Stimulated activated CD4-positive, alpha-beta T cell treated with anti-CD3 and anti-CD28 coated beads, Interleukin-4, amount 100 ng/mL, for 48 hours (primary cell): ENCODE results near the gene LHFPL4.
"Not testable (repeated sequence)": the region's sequence is repeated elsewhere in the genome, so short reads cannot be mapped to it uniquely, and the experiment has no call there.

Experiments used
- DNase-seq, 2 donors: peaks; one replicate each; pipeline ENCODE4 v3.0.0-alpha.2; 2020; ENCODE audit warnings: low read depth in 2 of 2

LHFPL4 gene

DNA sequence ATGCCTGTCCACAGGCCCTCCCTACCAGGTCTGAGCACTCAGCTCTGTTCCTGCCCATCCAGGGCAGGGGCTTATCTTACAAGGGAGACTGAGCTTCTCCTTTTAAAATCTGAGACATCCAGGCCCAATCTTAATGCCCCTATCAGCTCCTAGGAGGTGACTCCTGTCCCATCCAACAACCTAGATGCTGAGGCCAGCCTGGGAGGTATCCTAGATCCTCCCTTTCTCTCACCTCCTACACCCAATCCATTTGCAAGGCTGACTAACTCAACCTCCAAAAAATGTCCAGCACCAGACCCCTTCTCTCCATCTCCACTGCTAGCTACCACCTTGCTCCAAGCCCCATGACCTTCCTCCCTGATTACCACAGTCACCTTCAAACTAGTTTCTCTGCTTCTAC lies 17.4 kb downstream of the LHFPL4 start:
- no peak for DNase-seq

DNA sequence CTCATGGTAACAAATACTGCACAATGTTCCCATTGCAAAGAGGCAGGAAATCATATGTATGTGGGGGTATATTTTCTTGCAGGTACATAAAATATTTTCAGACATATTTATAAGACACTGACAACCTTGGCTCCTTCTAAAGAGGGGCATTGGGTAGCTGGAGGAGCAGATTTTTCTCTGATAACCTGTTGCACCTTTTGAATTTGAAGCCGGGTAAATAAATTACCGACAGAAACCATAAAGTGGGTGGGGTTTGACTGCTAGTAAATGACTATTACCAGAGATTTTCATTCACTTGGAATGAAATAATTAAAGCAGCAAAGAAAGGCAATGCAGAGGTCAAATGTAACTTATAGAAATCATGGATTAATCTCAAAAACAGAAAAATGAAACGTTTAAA lies 19.2 kb downstream of the LHFPL4 start:
- no peak for DNase-seq

- DNase-seq = no peak
Measured at GRCh38 chr3:9525078-9525477, 28.5 kb downstream of the LHFPL4 start.

GRCh38 chr3:9514956-9515355 lies 38.7 kb downstream of the LHFPL4 start:
- no peak for DNase-seq

DNA sequence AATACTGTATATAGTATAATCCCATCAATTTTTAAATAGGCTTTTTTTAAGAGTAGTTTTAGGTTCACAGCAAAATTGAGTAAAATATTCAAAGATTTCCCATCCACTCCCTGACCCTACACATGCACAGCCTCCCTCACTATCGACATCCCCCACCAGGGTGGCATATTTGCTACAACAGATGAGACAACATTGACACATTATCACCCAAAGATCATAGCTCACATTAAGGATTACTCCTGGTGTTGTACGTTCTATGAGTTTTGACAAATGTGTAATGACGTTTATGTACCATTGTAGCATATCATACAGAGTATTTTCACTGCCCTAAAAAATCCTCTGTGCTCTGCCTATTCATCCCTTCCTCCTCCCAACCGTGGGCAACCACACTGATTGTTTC lies 39.3 kb downstream of the LHFPL4 start:
- DNase-seq = no peak

DNA sequence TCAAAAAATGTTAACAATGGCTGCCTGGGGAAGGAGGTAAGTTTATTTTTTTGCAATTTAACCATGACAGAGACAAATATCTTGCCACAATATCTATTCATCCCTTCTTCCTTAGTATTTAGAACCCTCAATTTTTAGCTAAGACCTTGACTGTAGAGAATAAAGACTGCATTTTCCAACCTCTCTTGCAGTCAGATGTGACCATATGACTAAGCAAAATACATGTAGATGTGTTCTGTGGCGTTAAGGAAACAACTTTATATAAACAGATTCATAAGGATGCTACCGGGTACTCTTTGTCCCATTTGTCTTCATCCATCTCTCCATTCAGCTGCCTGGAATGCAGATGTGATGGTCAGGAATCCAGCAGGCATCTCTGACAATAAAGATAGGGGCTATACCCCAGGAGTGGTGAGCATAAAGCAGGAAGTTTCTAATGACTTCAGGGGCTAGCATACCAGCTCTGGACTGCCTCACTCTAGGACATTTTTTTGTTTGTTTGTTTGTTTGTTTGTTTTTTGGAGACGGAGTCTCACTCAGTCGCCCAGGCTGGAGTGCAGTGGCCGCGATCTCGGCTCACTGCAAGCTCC lies 41.1 kb downstream of the LHFPL4 start:
- no peak for DNase-seq

DNA sequence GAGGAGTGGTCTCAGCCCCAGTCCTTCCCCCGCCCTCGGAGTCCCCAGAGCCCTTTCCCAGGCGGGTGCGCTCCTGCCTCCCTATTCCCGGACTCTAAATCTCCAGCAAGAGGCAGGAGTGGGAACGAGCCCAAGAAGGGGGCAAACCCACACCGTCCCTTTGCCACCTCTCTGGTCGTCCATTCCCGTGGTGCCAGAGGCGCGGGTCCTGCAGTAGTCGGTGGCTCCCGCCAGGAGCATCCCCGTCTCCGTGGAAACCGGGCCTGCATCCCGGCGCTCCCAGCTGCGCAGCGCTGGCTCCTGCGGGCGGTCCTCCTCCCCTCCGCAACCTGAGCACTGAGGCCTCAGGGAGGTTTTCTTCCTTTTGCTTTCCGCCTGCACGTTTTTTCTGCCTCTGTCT lies 44.8 kb downstream of the LHFPL4 start:
- no peak for DNase-seq

DNA sequence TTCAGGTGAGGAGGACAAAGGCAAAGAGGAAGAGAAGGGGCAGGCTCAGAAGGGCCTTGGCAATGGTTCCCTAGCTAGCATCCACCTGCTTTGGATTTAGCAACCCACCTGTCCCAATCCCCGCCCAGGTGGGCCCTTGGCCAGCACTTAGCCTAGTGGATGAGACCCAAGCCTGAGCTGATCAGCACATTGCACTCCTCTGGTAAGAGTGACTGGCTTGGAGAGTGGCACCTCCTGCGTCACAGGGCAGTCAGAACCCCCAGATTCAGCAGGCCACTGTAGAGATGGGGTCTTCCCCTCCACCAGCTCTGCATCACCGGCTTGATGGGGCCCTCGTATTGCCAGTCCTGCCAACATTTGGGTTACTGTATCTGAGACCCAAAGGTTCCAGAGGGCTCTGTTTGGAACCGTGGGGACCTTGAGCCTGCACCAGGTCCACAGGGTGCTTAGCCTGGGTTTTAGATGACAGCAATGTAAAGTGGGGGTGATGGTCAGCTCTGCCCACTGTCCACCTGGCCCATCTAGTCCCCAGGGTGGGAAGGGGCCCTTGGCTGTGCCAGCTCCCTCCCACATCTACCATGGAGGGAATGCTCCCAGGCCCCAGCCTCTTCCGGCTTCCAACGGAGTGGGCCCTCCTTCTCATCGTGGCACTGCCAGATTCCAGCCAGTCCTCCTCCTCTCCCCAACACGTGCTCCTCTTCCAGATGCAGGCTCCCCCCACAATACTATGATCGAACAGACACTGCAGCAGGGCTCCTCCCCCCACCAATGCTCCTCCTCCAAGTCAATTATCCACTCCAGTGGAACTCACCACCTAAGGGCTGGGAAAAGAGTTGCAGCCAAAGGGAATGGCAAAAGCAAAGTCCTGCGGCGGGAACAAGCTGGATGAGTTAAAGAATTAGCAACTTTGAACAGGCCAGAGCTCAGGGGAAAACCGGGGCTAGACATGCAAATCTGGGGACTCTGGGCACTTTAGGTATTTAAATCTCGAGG lies 45.7 kb downstream of the LHFPL4 start:
- DNase-seq = no peak

- peak; percentile 44 to 77 for DNase-seq
Measured at GRCh38 chr3:9503283-9503682, 50.3 kb downstream of the LHFPL4 start.

DNA sequence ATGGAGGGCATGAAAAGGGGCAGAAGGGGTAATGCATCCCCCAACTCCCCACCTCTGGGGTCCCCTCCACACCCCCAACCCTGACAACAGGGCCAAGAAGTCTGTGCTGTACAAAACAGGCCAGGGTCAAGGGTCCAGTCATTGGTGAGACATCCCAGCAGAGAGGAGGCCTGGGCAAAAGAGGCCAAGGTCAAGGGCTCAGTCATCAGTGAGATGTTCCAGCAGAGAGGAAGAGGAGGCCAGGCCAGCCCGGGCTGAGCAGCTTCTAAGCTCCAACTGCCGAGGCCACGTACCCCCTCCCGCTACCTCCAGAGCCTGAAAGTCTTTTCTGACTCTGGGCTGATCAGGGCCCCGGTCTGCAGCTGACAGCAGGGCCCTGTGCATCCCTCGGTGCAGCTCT lies 52.4 kb downstream of the LHFPL4 start:
- DNase-seq = no peak

DNA sequence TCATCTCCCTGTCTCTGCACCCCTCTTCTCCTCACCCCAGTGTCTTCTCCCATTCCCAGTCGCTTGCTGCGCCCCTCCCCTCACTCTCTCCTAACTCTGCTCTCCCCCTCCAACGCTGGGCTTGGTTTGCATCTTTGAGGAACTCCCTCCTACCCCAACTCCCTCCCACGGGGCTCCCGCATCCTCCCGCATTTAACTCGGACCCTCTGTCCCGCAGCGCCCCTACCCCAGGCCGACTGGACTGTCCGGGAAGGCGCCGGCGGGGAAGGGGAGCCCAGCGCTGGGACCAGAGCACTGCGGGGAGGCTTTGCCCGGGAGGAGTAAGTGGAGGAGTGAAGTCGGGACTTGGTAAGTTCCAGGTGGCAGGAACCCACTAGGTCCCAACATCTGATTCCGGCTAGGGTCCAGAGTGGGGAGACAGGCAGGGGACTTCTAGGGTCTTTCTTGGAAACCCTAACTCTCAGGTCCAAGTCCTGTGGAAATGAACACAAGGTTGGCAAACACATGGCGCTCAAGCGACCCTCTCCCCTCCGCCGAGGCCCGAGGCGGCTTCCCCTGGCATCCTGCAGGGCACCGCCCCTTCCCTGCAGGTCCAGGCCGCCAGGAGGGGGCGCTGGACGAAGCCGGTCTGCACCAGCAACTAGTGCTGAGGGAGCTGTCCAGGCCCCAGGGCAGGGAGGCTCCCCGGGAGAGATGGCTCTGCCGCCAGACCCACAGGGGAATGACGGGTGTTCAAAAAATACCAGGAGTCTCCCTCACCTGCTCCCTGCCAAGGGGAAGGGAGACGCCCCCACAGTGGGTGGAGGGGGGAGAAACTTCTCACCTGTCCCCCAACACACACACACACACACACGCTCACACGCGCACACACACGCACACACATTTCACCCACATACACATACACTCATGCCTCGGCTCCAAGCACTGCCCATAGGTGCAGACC lies 53.2 kb downstream of the LHFPL4 start:
- peak; percentile 70 to 80 for DNase-seq

DNA sequence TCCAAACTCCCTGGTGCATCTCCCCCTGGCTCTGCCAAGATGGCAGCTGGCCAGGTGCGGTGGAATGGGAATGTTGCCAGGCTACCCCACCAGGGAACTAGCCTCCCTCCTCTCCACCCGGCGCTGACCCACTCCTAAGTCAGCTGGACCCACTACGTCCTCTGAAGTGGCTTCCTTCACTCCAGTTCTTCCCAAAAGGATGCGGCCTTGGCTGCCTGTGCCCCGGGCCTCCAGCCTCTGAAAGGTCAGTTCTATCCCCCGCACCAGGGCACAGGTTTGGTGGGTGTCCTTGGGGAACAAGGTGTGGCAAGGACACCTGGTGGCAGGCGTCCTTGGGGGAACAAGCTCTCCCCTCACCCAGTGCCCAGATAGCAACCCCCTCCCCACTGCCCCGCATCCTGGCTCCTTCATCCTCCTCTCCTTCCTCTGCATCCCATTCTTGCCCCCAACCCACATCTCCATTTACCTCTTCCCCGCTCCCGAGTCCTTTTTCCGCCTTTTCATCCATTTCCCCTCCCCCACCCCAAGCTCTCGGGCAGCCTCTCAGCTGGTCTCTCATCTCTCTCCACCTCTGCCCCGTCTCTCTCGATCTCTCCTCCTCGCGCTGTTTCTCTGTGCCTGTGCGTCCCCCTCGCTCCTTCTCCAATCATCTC lies 54.0 kb downstream of the LHFPL4 start:
- no peak for DNase-seq

DNA sequence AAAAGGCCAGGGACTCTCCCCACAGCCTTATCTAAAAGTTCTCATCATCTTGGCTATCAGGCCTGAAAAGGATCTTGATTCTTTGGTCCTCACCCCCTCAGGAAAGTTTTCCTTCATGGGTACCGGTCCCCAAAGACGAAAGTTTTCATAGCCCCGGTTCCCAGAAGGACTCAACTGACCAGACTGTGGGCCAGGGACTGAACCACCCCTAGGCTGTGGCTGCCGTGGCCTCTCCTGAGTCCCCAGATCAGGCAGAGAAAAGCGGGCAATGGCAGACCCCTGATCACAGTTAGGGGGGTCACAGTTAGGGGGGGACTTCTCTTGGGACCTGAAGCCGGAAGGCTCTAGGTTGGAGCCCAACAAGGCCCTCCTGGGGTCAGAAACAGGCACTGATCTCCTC lies 54.8 kb downstream of the LHFPL4 start:
- no peak for DNase-seq

- no peak for DNase-seq
Measured at GRCh38 chr3:9497821-9498565, 55.6 kb downstream of the LHFPL4 start.

DNA sequence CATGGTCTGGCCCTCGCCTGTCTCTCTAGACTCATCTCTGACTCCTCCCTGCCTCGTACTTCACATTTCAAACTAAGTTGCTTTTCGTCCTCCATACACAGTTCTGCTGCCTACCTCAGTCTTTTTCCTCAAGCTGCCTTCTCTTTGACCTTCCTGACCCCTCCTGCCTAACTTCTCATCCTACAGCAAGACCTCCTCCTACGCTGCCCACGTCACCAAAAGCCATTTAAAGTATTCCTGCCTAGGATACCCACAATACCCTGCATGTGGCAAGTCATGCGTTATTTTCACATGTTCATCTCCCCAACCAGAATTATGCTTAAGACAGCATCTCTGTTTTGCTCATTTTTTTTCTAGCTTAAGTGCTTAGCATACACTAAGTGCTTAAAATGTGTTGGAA lies 56.7 kb downstream of the LHFPL4 start:
- DNase-seq = no peak

- DNase-seq = not testable (repeated sequence)
Measured at GRCh38 chr3:9494036-9494435, 59.6 kb downstream of the LHFPL4 start.

DNA sequence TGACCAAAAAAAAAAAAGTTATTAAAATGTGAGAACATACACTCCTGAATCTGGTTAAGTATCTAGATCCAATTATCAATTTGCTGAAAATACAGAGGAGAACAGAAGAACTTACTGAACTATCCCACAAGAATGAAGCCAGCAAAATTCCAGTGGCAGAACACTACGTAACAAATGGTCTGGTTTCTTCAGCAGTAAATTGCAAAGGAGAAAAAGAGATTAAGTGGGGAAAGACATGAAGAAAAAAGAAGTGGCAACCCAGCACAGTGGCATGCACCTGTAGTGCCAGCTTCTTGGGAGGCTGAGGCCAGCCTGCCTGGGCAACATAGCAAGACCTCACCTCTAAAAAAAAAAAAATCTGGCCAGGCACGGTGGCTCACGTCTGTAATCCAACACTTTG lies 62.1 kb downstream of the LHFPL4 start:
- no peak for DNase-seq

GRCh38 chr3:9485248-9485647 lies 68.4 kb downstream of the LHFPL4 start:
- no peak for DNase-seq

DNA sequence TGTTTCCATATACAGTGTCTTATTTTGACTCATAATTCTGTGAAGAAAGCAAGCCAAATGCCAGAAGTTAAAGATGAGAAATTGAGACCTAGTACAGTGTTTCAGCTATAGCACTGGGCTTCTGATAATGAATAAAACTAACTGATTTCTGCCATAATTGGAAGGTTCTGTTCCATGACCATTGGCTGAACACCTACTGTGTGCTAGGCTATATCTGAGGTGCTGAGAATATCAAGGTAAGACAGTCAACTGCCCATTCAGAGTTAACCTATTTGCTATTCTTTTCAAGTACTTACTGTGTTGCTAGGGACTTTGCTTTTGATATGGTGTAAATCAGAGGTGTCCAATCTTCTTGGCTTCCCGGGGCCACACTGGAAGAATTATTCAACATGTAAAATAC lies 73.4 kb downstream of the LHFPL4 start:
- DNase-seq = no peak

DNA sequence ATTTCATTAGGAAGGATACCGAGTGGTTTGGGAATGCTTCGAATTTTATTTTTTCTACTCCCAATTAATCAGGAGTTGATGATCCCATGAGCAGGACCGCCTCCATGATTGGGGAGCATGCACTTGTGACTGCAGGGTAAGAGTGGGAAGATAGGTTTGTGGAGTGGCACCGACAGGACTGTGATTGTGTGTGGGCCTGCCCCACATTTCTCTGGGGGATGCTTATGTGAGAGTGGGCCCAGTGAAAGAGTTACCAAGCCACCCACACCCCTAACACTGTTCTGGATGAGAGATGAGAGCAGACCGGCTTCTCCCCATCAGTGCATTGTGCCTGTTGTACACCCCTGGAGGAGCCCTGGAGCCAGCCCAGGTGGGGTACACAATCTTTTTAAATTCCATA lies 76.7 kb downstream of the LHFPL4 start:
- no peak for DNase-seq

DNA sequence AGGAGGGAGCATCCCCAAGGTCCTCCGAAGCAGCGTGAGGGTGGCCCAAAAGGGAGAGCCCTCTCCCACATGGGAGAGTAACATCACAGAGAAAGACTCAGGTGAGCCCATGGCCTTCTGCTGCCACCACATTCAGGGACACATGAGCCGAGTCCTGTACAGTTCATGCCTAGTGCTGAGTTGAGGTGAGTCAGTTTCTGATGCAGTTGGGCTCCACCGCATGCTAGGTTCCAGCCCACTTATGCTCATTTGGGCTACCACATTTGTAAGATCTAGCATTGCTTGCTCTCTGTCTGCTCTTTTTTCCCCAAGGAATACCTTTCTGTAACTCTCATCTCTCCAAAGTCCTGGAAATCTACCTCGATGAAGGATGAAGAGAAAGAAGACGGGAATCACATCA lies 79.1 kb downstream of the LHFPL4 start:
- DNase-seq = no peak
